MM.1S (cell line): ENCODE data around the gene SNX33.
"Not testable (repeated sequence)": the region's sequence is repeated elsewhere in the genome, so short reads cannot be mapped to it uniquely, and the experiment has no call there.

Source experiments
- DNase-seq: peaks from one replicate; pipeline ENCODE4 v3.0.0-alpha.2; 2015
- H2AFZ ChIP-seq: fragments of 300-600 bp; sonication (generic); 2 replicates; pipeline ENCODE4 v1.6.0; 2016; ENCODE audit warnings: antibody characterized with exemption, low read length
- H3F3A ChIP-seq: fragments of 300-600 bp; sonication (generic); 2 replicates; pipeline ENCODE4 v1.6.1; 2016; ENCODE audit warnings: mild to moderate bottlenecking, antibody characterized with exemption, low read length, moderate library complexity, mixed read lengths; ENCODE audit not compliant: insufficient read depth
- H3K27ac ChIP-seq: fragments of 300-600 bp; sonication (generic); 2 replicates; pipeline ENCODE4 v1.5.1; 2016; ENCODE audit warnings: mild to moderate bottlenecking, low read length
- H3K27me3 ChIP-seq: fragments of 300-600 bp; sonication (generic); replicated peaks from 2 replicates; pipeline ENCODE4 v1.6.0; 2016; ENCODE audit warnings: low read length; ENCODE audit not compliant: insufficient read depth
- H3K36me3 ChIP-seq: fragments of 300-600 bp; sonication (generic); replicated peaks from 2 replicates; pipeline ENCODE4 v1.6.1; 2016; ENCODE audit warnings: mild to moderate bottlenecking, low read length, mixed read lengths; ENCODE audit not compliant: insufficient read depth
- H3K4me1 ChIP-seq: fragments of 300-600 bp; sonication (generic); 2 replicates; pipeline ENCODE4 v1.6.1; 2016; ENCODE audit warnings: low read length, mixed read lengths
- H3K4me2 ChIP-seq: fragments of 300-600 bp; sonication (generic); 2 replicates; pipeline ENCODE4 v1.6.0; 2016; ENCODE audit warnings: low read depth, low read length
- H3K4me3 ChIP-seq: fragments of 300-600 bp; sonication (generic); 2 replicates; pipeline ENCODE4 v1.5.1; 2016; ENCODE audit warnings: low read length, mixed read lengths
- H3K79me2 ChIP-seq: fragments of 300-600 bp; sonication (generic); 2 replicates; pipeline ENCODE4 v1.6.1; 2016; ENCODE audit warnings: mixed run types, low read length, mixed read lengths
- H3K9ac ChIP-seq: fragments of 300-600 bp; sonication (generic); 2 replicates; pipeline ENCODE4 v1.6.1; 2016; ENCODE audit warnings: low read length, mixed read lengths
- H3K9me2 ChIP-seq: fragments of 300-600 bp; sonication (generic); replicated peaks from 2 replicates; pipeline ENCODE4 v1.6.1; 2016; ENCODE audit warnings: mild to moderate bottlenecking, low read length, mixed read lengths; ENCODE audit not compliant: insufficient read depth
- H3K9me3 ChIP-seq: fragments of 300-600 bp; sonication (generic); replicated peaks from 2 replicates; pipeline ENCODE4 v1.6.1; 2016; ENCODE audit warnings: mild to moderate bottlenecking, low read length, mixed read lengths; ENCODE audit not compliant: insufficient read depth
- H4K20me1 ChIP-seq: fragments of 300-600 bp; sonication (generic); 2 replicates; pipeline ENCODE4 v1.6.1; 2016; ENCODE audit warnings: mild to moderate bottlenecking, low read length, moderate library complexity, mixed read lengths; ENCODE audit not compliant: insufficient read depth

The SNX33 gene

GRCh38 chr15:75710874-75711273 is 63.2 kb downstream of the SNX33 start:
- not testable (repeated sequence) for H3K36me3 ChIP-seq, H3K9ac ChIP-seq, H3K9me3 ChIP-seq, DNase-seq, H2AFZ ChIP-seq, H3K4me2 ChIP-seq, H3K9me2 ChIP-seq, H3K4me1 ChIP-seq, H3K27ac ChIP-seq, H3F3A ChIP-seq, H3K79me2 ChIP-seq, H3K4me3 ChIP-seq, H4K20me1 ChIP-seq
- peaks cover 13% of the 10 kb centered on the region for H3K27me3 ChIP-seq

- not testable (repeated sequence) for H3K4me1 ChIP-seq, DNase-seq, H3F3A ChIP-seq, H3K27ac ChIP-seq, H4K20me1 ChIP-seq, H3K9ac ChIP-seq, H3K79me2 ChIP-seq, H3K9me2 ChIP-seq, H3K36me3 ChIP-seq, H2AFZ ChIP-seq, H3K9me3 ChIP-seq, H3K4me3 ChIP-seq, H3K4me2 ChIP-seq
- H3K27me3 ChIP-seq = peaks cover 13% of the 10 kb centered on the region
These were observed 63.8 kb downstream of the SNX33 start for GRCh38 chr15:75711495-75711894.
